NCI-H128 (cell line): ENCODE measurements around the gene PARD3.

ENCODE experiments used
- DNase-seq: peaks from one replicate; lab custom pipeline; 2025; ENCODE audit not compliant: unreplicated experiment; lab: John Stamatoyannopoulos, UW

The PARD3 gene

DNA sequence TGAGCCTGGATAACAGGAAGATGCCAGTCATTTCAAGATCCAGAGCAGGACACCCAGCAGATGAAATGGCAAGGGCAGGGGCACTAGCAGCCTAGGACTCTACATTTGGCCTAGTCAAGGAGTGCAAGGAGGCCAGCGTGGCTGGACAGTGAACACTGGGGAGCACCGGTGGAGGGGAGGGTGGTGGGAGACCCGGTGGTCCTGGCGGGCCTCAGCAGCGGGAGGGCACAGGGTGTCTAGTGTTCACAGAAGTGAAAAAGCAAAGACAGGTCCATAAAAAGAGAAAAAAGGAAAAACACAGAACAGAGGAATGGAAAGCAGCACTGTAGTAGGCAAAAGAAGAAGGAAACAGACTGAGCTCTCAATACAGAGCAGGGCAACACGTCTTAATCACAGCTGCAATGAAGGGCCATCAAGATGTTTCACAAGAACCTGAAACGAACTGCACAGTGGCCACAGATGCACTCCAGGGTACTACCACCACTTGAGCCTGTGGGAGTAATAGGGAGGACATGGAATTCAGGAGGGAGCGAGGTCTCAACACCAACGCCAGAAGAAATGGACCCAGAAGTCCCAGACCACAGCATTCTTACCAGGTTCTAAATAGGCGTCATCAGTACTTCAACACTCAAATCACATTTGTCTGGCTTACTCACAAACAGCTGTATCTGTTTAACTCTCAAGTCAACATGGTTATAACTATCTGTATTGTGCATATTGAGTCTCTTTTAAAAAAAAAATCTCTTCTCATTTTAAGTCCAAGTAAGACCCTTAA lies 573.7 kb downstream of the PARD3 start:
- DNase-seq = no peak

- DNase-seq = no peak
Observed at GRCh38 chr10:34240039-34240438, 575.1 kb downstream of the PARD3 start.

DNA sequence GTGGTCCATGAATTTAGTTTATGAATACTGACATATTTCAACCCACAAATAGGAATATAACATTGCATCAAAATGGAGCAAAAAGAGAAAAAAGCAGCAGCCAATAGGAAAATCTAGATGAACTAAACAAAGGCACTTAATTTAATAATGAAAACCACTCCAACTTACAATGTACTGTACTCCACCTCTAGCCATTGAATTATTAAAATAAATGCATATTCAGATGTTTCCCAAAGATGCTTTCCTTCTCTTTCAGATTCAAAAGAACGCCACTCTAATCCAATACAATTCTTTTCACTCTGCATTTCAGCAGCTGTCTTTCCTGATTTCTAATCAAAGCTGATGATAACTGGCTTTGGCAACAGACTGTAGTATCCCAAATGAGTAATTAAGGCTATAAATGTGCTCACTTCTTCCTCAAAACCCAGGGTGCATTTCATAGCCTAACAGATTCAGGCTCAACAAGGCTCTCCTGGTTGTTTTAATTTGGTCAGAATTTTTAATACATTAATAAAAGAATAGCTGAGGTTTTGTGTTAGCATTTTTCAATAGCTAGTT lies 577.1 kb downstream of the PARD3 start:
- no peak for DNase-seq

- no peak for DNase-seq
Observed at GRCh38 chr10:34236931-34237330, 578.2 kb downstream of the PARD3 start.

DNA sequence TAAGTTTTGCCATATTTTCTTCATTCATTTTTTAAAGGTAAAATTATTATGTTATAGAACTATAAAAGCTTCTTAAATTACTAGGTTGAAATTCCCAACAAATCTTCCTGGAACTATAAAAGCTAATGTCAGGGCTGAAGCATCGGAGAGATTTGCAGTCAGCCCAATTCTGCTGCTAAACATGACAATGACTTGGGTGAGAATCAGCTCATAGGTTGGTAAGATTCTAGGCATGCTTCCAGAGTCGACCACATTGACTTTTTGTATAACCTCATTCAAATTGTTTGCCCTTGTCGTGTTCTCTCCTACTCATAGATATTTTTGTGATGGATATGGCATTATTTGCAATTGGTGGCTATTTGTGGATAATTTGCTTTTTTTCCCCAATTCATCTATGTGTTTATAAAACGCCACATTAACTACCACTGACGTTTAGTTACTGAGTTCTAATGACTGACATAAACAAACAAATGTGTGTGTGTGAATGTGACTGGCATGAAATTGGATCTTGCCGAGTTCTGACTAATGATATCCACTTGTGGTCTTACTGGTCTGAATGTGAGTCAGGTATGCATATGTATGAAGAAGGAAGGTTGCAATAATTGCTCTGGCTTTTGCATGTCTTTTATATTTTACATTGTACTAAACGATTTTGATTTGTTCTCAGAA lies 579.8 kb downstream of the PARD3 start:
- DNase-seq = no peak

DNA sequence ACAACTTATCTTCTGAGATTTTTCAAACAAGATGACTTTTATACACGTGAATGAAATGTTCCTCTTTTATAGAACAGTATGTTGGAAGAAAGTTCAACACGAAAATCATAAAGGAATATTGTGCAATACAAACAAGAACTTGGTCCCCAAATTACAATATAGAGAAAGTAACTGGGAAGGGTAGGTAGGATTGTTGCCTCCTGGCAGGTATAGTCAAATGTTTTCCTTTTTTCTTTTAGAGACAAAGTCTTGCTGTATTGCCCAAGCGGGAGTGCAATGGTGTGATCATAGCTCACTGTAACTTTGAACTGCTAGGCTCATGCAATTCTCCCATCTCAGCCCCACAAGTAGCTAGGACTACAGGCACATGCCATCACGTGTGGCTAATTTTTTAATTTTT lies 582.6 kb downstream of the PARD3 start:
- DNase-seq = no peak

DNA sequence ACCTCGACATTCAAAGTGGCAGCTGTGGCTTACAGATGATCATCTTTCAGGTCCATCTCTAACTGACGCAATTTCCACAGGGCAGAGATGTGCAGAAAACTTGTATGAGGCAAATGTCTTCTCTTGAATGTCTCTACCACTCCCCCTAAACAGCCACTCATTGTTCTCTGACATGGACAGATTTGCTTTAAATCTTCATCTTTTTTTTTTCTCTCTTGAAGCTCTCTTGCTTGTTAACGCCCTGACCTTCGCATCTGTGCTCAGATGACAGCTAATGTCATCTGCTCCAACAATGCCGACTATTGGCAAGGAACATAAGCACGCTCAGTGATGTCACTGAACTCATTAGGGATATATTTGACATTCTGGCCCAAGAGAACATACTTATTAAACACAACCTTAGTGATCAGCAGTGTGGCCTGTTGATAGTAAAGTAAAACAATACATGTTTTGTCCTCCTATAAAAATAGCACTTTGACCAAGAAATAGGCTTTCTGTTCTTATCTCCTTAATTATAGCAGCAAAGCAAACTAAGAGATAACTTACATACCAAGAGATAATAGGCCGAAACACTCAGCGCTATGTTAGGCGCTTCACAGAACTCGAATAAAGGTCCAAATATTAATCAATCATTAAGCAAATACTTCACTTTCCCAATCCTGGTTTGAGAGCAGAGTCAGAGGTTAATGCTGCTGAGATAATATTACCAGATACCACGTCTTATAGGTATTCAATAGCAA lies 583.5 kb downstream of the PARD3 start:
- DNase-seq = no peak

- no peak for DNase-seq
Observed at GRCh38 chr10:34229917-34230316, 585.2 kb downstream of the PARD3 start.

GRCh38 chr10:34228066-34228465 lies 587.0 kb downstream of the PARD3 start:
- DNase-seq = no peak

GRCh38 chr10:34224639-34225038 lies 590.5 kb downstream of the PARD3 start:
- no peak for DNase-seq

DNA sequence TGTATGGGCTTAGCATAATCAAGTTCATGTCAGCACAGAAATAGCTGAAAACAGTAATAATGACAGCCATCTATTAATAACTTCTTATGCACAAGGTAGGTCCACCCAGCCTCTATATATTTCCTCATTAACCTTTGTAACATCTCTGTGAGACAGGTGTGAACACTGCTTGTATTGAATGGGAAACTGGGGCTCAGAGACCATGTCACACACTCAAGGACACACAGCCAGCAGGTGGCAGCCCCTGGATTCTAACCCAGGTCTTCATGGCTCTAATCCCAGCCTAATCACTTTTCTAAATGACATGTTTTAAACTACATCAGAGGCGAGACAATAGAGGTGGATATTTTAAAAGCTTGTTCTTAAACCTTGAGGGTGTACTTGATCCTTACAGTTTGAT lies 591.4 kb downstream of the PARD3 start:
- no peak for DNase-seq

DNA sequence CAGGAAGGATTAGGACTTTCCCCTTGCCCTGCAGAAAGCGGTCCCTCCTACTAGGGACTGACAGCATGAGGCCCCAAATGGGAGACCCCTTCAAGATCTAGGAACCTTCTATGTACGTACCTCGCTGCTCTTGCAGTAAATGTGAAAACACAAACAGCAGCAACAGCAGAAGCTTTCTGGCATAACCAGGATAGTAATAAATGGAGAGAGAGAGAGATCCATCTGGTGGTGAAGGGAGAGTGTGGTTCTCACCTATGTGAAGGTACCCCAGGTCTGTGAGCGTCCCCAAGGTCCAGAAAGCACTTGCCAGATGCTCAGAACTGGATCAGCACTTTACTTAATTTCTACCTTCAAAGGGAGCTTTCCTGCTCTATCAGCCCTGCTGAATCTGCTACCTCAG lies 592.7 kb downstream of the PARD3 start:
- no peak for DNase-seq

DNA sequence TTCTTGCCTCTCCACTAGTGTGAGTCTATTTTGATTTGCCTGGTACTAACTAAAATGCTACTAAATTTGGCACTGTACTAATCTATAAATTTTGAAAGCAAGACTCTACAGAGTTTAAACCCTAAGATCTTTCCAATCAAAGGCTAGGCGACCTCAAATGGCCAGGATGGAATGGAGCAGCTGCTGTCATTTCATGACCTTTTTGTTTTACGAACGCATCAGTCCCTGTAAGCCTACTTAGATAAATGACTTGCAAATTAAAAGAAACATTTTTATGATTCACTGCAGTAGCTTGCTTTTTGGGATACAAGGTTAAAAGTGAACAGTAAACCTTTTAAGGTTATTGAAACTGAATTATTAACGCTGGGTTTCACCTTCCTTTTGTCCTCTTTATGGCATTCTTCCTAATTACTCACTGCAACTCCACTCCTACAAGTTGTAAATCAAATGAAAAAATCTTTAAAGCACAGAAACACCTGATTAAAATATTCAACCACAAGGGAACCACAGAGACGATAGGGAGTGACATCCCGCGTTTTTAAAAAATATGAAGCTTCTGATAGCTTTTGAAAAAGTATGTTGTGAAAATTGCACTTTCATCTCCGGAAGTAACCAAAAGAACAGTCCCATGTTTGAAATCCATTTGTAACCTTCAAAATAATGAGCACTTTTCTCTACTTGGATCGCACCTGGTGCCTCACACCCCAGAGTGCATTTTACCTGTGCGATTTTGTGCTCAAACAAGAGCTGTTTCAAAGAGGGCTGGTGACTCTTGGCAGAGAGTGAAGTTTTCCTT lies 595.1 kb downstream of the PARD3 start:
- DNase-seq = no peak

- DNase-seq = no peak
Observed at GRCh38 chr10:34217524-34217923, 597.6 kb downstream of the PARD3 start.

DNA sequence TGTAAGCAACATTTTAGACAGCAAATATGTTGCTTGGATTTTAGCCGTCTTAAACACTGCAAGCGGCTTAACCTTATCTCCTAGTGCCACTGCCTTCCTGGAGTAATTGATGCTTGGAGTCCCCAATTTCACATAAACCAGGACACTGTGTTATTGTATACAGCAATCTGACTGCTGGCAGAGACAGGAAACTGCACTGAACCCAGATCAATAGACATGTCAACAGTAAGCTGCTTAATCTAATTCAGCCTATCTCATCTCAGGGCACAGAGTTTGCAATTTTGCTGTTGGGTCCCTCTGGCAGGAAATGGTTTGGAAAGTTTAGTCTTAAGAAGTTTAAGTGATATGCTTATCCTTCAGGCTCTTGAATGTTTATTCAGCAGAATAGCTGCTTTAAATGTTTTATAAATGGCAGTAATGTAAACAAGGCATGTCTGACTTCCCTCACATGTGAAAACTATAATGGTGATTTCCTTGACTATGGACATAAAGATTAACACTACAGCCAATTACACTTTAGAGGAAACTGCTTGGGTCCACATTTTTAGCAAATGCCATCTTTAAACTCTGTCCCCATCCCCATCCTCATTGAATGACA lies 598.6 kb downstream of the PARD3 start:
- DNase-seq = no peak

- DNase-seq = no peak
Observed at GRCh38 chr10:34213805-34214197, 601.3 kb downstream of the PARD3 start.

- DNase-seq = no peak
Observed at GRCh38 chr10:34213193-34213804, 601.8 kb downstream of the PARD3 start.

- DNase-seq = no peak
Observed at GRCh38 chr10:34207343-34207742, 607.8 kb downstream of the PARD3 start.

- no peak for DNase-seq
Observed at GRCh38 chr10:34206935-34207268, 608.2 kb downstream of the PARD3 start.
